Activated CD4-positive, CD25-positive, alpha-beta regulatory T cell treated with anti-CD3 and anti-CD28 coated beads, Interleukin-2, amount 50 U/mL, for 72 hours (primary cell): ENCODE results near the gene SORCS2.

ENCODE experiments used
- DNase-seq: peaks from one replicate; pipeline ENCODE4 v3.0.0; 2021

SORCS2 gene

GRCh38 chr4:7762376-7763030 is 570.2 kb downstream of the SORCS2 start:
- DNase-seq, result no peak

GRCh38 chr4:7763106-7763505 is 570.8 kb downstream of the SORCS2 start:
- DNase-seq, result no peak

GRCh38 chr4:7763788-7764187 is 571.5 kb downstream of the SORCS2 start:
- no peak for DNase-seq

- DNase-seq, result no peak
Measured at GRCh38 chr4:7764466-7764865, 572.1 kb downstream of the SORCS2 start.

GRCh38 chr4:7765666-7766065 is 573.3 kb downstream of the SORCS2 start:
- DNase-seq, result no peak

- no peak for DNase-seq
Measured at GRCh38 chr4:7766086-7766485, 573.7 kb downstream of the SORCS2 start.

- DNase-seq, result no peak
Measured at GRCh38 chr4:7766661-7767345, 574.5 kb downstream of the SORCS2 start.

- no peak for DNase-seq
Measured at GRCh38 chr4:7767526-7767925, 575.2 kb downstream of the SORCS2 start.

- no peak for DNase-seq
Measured at GRCh38 chr4:7767966-7768365, 575.6 kb downstream of the SORCS2 start.

- no peak for DNase-seq
Measured at GRCh38 chr4:7768736-7769135, 576.4 kb downstream of the SORCS2 start.

- no peak for DNase-seq
Measured at GRCh38 chr4:7769396-7770223, 577.3 kb downstream of the SORCS2 start.

- DNase-seq, result no peak
Measured at GRCh38 chr4:7770224-7771050, 578.1 kb downstream of the SORCS2 start.

- no peak for DNase-seq
Measured at GRCh38 chr4:7771056-7771455, 578.7 kb downstream of the SORCS2 start.

GRCh38 chr4:7771541-7772507 is 579.5 kb downstream of the SORCS2 start:
- no peak for DNase-seq

- no peak for DNase-seq
Measured at GRCh38 chr4:7772711-7773385, 580.5 kb downstream of the SORCS2 start.

- no peak for DNase-seq
Measured at GRCh38 chr4:7773401-7774180, 581.3 kb downstream of the SORCS2 start.

- DNase-seq, result no peak
Measured at GRCh38 chr4:7774301-7775294, 582.3 kb downstream of the SORCS2 start.

GRCh38 chr4:7775396-7775795 is 583.1 kb downstream of the SORCS2 start:
- DNase-seq, result no peak
